ENCODE data around the gene CDC42.
A peak's percentile ranks its signal among the peaks of the same experiment; 100 is the strongest.

CDC42 gene

DNA sequence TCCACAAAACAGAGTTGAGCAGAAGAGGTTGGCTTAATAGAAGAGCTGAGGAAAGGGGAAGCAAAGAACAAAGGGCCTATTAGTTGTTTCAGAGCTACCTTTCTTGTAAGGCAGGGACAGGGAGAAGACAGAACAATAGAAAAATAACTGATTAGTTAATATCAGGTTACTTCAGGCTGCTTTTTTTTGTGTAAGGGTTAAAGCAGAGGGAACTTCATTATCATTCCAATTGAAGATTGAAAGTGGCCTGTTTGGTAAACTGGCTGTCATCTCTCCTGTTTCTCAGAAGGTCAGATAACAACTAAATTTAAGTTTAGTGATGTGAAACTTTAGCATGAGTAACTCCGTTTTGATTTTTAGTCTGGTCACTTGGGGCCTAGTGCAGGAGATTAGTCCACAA is 22.3 kb downstream of the CDC42 start:
- DNase-seq (ENCODE audit: low read depth, low spot score), result no peak

GRCh38 chr1:22075718-22076117 is 23.2 kb downstream of the CDC42 start:
- no peak for DNase-seq (ENCODE audit: low read depth, low spot score)

- no peak for DNase-seq (ENCODE audit: low read depth, low spot score)
Observed at GRCh38 chr1:22076346-22076745, 23.8 kb downstream of the CDC42 start.

DNA sequence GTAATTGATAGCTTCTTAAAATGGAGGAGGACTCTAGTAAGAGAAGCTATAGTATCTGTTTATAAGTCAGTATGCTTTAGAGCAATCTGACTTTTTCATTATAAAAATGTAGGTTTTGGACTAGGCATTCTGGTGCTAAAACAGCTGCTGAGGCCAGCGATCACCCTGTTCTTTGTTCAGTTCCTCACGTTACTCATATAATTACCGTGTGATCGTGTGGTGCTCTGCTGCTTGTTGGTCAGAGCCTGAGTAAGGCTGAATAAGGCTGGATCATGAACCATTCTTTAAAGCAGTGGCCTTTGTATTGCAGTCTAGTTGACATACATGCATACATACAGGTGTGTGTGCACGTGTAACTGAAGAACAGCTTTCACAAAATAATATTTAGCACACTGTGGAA is 25.2 kb downstream of the CDC42 start:
- DNase-seq (ENCODE audit: low read depth, low spot score), result no peak

DNA sequence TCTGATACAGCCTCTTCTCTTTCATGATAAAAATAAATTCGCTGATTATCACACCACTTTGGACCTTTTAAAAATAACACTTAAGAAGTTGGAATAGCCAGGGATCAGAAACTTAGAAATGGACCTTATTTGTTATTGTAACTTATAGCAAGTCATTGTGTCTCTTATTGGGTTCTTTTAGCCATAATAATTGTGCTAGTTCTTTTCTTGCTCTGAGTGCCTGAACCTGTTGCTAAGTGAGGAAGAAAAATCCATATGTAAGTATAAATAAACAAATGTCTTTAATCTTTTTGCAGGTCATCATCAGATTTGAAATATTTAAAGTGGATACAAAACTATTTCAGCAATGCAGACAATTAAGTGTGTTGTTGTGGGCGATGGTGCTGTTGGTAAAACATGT is 25.6 kb downstream of the CDC42 start:
- DNase-seq (ENCODE audit: low read depth, low spot score), result no peak

DNA sequence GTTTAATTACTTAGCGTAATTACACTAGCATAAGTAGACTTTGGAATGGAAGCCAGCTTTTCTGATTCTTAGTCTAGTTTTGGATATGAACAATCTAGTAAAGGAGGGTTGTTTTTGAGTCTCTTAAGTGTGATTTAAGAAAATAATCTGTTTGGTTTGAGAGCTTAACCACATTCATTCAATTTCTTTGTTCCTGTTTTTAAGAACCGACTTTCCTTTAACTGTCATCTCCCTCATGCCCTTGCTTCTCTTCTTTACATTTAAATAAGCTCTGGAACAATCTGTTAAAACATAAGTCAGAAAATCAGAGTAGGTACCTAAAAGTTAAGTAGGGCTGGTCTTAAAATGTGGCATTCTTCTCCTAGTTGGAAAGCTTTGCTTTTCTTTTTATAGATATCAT is 27.7 kb downstream of the CDC42 start:
- no peak for DNase-seq (ENCODE audit: low read depth, low spot score)

- DNase-seq (ENCODE audit: low read depth, low spot score), result no peak
Observed at GRCh38 chr1:22088331-22088730, 35.8 kb downstream of the CDC42 start.

DNA sequence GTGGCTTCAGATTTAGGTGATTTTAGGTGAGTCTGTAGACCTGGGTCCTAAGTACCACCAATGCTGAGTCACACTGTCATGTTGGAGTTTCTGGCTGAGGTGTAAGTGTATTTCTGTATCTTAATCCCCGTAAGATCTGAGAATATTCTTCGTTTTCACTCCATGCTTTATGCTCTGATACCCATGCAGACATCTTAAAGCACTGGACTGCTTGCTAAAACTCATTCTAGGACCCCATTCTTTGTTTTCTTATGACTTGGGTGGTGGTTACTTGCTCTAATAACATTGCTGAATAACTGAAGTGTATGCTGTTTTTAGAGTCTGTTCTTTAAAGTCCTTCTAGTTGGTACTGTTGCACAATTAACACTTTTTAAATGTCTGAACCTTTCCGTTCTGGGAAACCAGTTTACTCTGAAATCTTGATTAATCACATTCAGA is 36.6 kb downstream of the CDC42 start:
- DNase-seq (ENCODE audit: low read depth, low spot score), result no peak

GRCh38 chr1:22089787-22090186 is 37.3 kb downstream of the CDC42 start:
- DNase-seq (ENCODE audit: low read depth, low spot score), result no peak

DNA sequence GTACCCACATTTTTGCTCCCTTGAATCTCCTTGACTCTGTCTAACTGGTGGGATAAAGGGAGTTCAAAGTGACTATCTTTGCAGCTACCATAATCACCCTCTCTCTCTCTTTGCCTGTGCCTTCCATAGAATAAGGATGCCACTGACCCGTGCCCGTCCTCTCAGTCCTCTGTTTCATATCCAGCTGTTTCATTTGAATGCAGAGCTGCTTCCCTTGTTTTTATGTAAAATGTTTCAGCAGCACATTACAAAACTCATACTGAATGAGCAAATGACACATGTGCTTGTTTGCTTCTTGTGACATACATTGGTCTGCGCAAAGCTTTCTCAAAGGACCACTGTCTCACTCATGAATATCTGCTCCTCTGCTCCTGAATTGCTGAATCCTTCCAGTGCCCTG is 38.4 kb downstream of the CDC42 start:
- no peak for DNase-seq (ENCODE audit: low read depth, low spot score)

- DNase-seq (ENCODE audit: low read depth, low spot score), result peak; percentile 23
Observed at GRCh38 chr1:22092026-22092768, 39.7 kb downstream of the CDC42 start.

DNA sequence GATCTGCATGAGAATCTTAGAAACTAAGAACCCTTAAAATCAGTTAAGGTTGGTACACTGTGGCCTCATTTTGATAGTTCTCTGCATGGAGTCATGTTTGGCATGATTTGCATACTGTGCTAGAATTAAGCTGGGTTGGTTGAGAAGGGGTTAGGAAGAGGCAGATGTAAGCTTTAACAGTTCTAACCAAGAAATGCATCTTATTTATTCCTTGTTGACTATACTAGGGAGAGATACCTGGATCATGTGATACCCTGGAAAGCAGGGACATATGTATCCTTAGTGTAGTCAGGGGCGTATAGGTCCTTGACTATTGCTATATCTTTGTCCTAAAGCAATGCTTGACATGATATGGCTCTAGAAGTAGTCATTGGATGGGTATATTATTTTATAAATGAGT is 41.0 kb downstream of the CDC42 start:
- no peak for DNase-seq (ENCODE audit: low read depth, low spot score)

GRCh38 chr1:22096036-22096435 is 43.5 kb downstream of the CDC42 start:
- DNase-seq (ENCODE audit: low read depth, low spot score), result no peak

- DNase-seq (ENCODE audit: low read depth, low spot score), result no peak
Observed at GRCh38 chr1:22096463-22096862, 44.0 kb downstream of the CDC42 start.

GRCh38 chr1:22098752-22099151 is 46.2 kb downstream of the CDC42 start:
- DNase-seq (ENCODE audit: low read depth, low spot score), result no peak

DNA sequence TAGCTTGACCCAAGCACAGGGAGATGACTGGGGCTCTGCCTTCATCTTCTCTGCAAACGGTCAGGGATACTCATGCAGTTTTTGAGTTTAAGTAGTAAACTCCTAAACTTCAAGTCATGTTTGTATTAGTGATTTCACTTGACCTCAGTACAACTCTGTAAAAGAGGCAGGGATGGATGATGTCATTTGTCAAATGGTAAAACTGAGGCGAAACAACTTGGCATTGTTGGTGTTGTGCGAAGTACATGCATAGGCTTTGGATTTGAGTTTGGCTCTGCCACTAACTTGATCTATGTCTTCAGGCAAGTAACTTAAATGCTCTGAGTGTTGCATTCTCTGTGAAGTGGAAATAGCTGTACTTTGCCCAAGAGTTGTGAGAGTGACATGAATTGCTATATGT is 47.7 kb downstream of the CDC42 start:
- no peak for DNase-seq (ENCODE audit: low read depth, low spot score)

DNA sequence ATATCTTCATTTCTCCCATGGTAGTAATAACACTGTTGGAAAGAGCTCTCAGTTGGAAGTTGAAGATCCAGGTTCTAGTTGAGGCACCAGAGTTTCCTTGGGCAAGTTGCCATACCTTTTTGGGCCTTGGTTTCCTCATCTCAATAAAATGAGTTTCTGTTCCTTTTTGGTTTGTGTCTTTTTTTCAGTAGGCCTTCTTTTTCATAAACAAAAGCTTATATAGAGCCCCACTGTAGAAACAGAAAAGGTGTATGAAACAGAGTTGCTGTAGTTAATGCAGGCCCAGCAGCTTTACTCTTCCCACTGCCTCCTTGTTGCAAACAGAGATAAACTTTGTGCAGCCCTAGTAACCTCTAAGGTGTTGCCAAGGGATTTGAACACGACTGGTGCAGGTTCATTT is 48.7 kb downstream of the CDC42 start:
- no peak for DNase-seq (ENCODE audit: low read depth, low spot score)

GRCh38 chr1:22101995-22102394 is 49.5 kb downstream of the CDC42 start:
- DNase-seq (ENCODE audit: low read depth, low spot score), result no peak

DNA sequence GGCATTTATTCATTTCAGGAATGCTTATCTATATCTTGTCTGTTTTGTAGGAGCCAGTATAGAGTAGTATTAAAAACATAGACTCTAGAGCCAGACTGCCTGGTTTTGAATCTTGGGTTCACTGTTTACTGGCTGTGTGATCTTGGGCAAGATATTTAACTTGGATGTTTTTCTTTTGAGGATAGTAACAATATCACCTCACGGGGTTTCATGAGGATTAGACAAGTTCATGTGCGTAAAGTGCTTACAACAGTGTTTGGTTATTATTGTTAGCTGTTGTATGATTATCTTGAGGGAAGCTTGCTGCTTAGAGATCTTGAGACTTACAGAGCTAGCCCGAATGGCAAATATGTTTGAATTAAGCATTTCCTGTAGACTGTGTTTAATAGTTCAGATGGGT is 50.2 kb downstream of the CDC42 start:
- no peak for DNase-seq (ENCODE audit: low read depth, low spot score)

- no peak for DNase-seq (ENCODE audit: low read depth, low spot score)
Observed at GRCh38 chr1:22104094-22104493, 51.6 kb downstream of the CDC42 start.

DNA sequence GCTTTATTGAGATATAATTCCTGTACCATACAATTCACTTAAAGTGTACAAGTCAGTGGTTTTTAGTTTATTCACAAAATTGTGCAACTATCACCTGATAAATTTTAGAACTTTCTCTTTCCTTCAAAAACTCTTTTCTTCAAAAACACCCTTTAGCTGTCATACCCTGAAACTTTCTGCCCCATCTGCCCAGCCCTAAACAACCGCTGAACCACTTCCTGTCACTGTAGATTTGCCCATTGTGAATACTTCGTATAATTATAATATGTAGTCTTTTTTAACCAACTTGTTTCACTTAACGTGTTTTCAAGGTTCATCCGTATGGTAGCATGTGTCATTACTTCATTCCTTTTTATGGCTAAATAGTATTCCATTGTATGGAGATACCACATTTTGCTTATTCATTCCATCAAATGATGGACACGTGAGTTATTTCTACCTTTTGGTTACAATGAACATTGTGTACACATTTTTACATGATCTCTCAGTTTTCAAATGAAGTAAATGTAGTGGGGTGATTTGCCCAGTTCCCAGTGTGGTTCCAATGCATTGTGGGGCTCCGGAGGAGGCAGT is 52.4 kb downstream of the CDC42 start:
- peak; percentile 15 for DNase-seq (ENCODE audit: low read depth, low spot score)

GRCh38 chr1:22105611-22106207 is 53.2 kb downstream of the CDC42 start:
- DNase-seq (ENCODE audit: low read depth, low spot score), result no peak

DNA sequence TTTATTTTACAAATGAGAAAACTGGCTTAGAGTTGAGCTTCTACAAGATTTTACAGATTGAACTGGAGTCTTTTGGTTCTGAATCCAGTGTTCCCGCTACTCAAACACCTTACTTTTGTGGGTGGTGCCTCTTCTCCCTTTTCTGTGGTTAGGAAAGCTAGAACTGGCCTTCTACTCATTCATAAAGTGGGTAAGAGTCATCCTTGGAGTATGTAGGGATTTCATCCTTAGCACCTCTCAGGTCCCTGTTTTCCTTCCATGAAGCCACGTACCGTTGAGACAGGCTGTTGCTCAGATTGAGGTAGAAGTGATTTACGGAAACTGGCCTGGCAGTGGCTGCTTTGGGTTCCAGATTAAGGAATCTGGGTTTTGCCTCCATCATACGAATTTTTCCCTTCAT is 54.6 kb downstream of the CDC42 start:
- DNase-seq (ENCODE audit: low read depth, low spot score), result no peak
